AG09309 (cell line): Measurements from ENCODE around the gene STRAP.

Experiments
- DNase-seq: peaks from one replicate; pipeline ENCODE4 v3.0.0-alpha.2; 2010; ENCODE audit warnings: low read depth
- H3K4me3 ChIP-seq: 2 replicates; pipeline ENCODE4 v1.5.1; 2011; ENCODE audit warnings: mild to moderate bottlenecking, low read depth, low read length, moderate library complexity; ENCODE audit not compliant: control insufficient read depth
- TF ChIP-seq, protein P1 (sequence below): IDR thresholded peaks from 2 replicates; pipeline ENCODE4 v1.5.1; 2011; ENCODE audit warnings: mild to moderate bottlenecking, low read depth, low read length, inconsistent platforms; ENCODE audit not compliant: insufficient read depth, control insufficient read depth; ENCODE audit errors: missing control alignments

STRAP gene

DNA sequence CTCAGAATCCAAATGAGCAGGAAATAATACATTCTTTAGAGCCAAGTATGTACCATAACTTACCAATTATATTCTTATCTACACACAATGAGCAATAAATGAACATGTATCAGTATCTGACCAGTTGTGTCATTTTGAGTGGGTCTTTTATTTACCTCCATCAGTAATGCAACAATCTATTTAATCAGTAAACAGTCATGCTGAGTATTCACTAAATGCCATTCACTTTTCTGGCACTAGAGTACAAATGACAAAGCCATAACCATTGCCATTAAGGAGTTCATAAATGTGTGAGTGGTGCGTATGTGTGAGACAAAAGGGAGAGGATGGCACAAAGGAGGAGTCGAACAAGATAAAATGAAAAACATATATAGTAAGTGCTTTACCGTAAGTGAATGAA, 1.5 kb upstream of the STRAP start:
- TF ChIP-seq, protein P1, sequence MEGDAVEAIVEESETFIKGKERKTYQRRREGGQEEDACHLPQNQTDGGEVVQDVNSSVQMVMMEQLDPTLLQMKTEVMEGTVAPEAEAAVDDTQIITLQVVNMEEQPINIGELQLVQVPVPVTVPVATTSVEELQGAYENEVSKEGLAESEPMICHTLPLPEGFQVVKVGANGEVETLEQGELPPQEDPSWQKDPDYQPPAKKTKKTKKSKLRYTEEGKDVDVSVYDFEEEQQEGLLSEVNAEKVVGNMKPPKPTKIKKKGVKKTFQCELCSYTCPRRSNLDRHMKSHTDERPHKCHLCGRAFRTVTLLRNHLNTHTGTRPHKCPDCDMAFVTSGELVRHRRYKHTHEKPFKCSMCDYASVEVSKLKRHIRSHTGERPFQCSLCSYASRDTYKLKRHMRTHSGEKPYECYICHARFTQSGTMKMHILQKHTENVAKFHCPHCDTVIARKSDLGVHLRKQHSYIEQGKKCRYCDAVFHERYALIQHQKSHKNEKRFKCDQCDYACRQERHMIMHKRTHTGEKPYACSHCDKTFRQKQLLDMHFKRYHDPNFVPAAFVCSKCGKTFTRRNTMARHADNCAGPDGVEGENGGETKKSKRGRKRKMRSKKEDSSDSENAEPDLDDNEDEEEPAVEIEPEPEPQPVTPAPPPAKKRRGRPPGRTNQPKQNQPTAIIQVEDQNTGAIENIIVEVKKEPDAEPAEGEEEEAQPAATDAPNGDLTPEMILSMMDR: no peak
- no peak overlapping the region for H3K4me3 ChIP-seq
- DNase-seq: no peak

DNA sequence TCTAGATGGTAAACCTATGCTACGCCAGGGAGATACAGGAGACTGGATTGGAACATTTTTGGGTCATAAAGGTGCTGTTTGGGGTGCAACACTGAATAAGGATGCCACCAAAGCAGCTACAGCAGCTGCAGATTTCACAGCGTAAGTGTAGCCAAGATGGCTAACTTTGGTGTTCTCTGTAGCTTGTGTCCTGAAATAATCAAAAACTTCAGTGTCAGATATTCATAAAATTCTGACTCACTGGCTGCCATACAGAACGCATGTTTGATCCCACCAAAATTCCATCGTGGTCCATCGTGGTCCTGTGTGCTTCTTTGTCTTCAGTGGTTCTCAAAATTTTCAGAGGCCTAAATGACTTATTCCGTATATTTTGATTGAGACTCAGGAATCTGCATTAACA, 1.3 kb downstream of the STRAP start:
- TF ChIP-seq, protein P1: no peak
- DNase-seq: no peak
- peak overlapping the region; percentile 98 for H3K4me3 ChIP-seq

DNA sequence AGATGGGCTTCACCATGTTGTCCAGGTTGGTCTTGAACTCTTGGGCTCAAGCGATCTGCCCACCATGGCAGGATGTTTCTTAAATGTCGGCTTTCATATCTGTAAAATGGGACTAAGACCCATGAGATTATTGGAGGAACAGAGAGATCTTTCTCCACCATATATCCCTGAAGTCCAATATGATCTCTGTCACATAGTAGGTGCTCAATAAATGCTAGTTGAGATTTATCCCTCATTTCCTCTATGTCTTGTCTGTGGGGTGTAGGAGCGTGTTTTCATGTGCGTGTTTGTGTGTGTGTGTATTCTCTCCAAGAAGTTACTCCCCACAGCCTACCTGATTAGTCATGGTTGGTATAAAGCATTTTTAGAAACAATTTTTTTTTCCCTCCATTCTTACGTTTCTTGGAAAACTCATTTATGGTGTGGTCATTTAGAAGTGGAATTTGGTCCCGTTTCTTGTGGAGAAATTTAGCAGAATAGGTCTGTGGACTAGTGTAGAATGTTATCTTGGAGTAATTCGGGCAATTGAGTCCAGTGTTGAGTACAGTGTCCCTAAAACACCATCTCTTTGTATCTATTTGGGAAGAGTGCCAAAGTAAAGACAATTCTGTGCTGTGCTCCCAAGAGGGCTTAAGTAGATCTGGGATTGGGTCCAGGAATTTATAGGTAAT, 4.3 kb downstream of the STRAP start:
- no peak overlapping the region for H3K4me3 ChIP-seq

DNA sequence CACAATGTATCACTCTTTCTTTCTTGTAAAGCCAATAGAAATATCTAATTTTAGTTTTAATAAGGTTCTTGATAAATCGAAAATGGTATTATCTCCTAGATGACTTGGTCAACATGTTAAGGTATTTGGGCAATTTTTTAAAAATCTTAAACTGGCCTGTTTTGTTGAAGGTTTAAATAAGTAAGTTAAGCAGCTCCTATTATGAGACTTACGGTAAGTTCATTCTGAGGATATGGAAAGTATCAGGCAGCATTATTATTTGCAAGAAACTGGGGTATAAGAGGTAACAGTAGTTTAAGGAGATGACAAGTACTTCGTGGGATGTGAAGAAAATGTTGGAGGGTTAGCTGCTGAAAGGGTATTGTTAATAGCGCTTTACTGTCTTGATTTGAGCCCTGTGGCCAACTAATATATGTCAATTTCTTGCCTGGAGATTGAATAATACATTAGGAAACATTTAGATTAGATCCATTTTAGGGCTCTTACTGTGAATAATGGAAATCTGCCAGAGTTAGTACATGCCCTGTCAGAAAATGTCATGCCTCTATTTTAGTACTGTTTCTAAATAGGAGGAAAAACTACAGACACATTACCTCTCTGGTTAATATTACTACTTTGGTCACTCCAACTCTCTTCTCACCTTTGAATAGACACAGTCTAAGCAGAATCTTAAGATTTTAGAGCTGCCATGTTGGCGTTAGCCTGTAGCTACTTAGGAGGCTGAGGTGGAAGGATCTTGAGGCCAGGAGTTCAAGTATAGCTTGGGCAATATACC, 5.0 kb downstream of the STRAP start:
- TF ChIP-seq, protein P1: no peak
- DNase-seq: no peak
- no peak overlapping the region for H3K4me3 ChIP-seq

More for the DNA sequence above, 4.3 kb downstream of the STRAP start:
- TF ChIP-seq, protein P1: no peak
- no peak for DNase-seq

DNA sequence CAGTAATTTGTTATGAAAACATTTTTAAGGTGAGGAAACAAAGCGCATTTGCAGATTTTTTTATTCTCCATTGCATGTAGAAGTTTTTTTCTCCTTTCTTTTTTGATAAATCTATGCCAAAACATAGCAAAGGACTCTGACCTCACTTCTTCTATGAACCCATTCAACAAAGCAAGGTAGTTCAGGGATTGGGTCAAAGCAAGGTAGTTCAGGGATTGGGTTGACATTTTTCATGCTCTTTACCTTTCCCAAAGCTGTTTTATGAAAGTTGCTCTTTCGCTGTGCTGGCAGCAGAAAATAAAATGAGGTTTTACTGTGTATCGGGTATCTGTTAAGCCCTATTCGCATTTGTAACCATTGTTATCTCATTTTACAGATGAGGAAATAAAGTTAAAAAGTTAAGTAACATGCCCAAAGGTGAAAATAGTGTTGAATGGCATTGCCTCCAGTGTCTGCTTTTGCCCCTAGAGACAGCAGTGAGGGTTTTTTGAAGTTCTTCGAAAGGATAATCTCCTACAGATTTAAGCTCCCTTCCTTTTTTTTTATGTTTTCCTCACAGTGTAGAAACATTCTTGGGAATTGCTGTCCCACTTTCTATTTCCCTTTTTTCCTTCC, 10.6 kb downstream of the STRAP start:
- H3K4me3 ChIP-seq: no peak overlapping the region
- no peak for DNase-seq
- TF ChIP-seq, protein P1: no peak

DNA sequence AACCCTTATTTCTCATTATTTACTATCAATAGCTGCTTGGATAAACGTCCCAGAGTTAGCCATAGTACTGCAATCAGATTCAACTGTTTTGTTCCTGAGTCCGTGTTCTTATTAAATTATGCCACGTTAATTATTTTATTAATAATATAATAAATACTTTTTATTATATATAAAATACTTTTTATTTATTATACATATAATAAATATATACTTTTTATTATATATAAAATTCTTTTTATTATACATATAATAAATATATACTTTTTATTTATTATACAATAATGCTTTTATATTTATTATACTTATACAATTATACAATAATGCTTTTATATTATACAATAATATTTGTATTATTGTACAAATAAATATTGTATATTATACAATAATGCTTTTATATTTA, 11.1 kb downstream of the STRAP start:
- H3K4me3 ChIP-seq: no peak overlapping the region
- no peak for DNase-seq
- TF ChIP-seq, protein P1: no peak
